IMR-90 (cell line): ENCODE measurements around the gene MAML1. TPM values are rescaled to one million over a fixed set of nuclear protein-coding genes. Genes with fewer than 3 reads are reported as not detected.

ENCODE experiments used
- ATAC-seq: fragments of 200-7000 bp; cut with Tn5 transposase; 2 replicates; pipeline ENCODE4 v1.9.1; 2020; ENCODE audit warnings: low read depth, mild to moderate bottlenecking, moderate library complexity
- Bru-seq: library from RNA; stranded (reverse); fragments of 400-500 nt; gene quantifications from one replicate; lab custom pipeline; 2021; lab: Mats Ljungman, UMichigan
- BruChase-seq, 2 experiments: library from RNA; stranded (reverse); fragments of 400-500 nt; gene quantifications; one replicate each; lab custom pipeline; 2021; lab: Mats Ljungman, UMichigan
- BruUV-seq: library from RNA; stranded (reverse); fragments of 400-500 nt; replicated peaks from 2 replicates; lab custom pipeline; 2021; lab: Mats Ljungman, UMichigan
- CTCF ChIA-PET: fragments of 300-600 bp; formaldehyde crosslinking; extraction: SDS; loops from one replicate; lab custom pipeline; 2021; ENCODE audit warnings: antibody characterized with exemption; lab: Yijun Ruan, JAX
- POLR2A ChIA-PET: fragments of 300-600 bp; sonication (Branson Sonifier 250); formaldehyde crosslinking; loops from one replicate; lab custom pipeline; 2022; ENCODE audit warnings: antibody characterized with exemption; ENCODE audit not compliant: unreplicated experiment; lab: Charles Lee
- DNase-seq: peaks from one replicate; pipeline ENCODE4 v3.0.0; 2013
- H2AFZ ChIP-seq: replicated peaks from 2 replicates; pipeline ENCODE3; 2013; ENCODE audit warnings: low read length, mild to moderate bottlenecking; ENCODE audit not compliant: poor library complexity
- H2AK5ac ChIP-seq: 2 replicates; pipeline ENCODE4 v1.6.1; 2013; ENCODE audit warnings: low read depth, low read length, inconsistent platforms
- H2AK9ac ChIP-seq: replicated peaks from 2 replicates; pipeline ENCODE3; 2013; ENCODE audit warnings: mild to moderate bottlenecking, low read depth, low read length, moderate library complexity; ENCODE audit not compliant: poor library complexity
- H2BK120ac ChIP-seq: 2 replicates; pipeline ENCODE4 v1.6.1; 2013; ENCODE audit warnings: low read depth, low read length, inconsistent platforms
- H2BK15ac ChIP-seq: 3 replicates; pipeline ENCODE4 v1.6.1; 2013; ENCODE audit warnings: low read depth, low read length, inconsistent platforms
- H2BK20ac ChIP-seq: 2 replicates; pipeline ENCODE4 v1.6.1; 2013; ENCODE audit warnings: low read depth, mild to moderate bottlenecking, inconsistent platforms, low read length, moderate library complexity
- H2BK5ac ChIP-seq: 2 replicates; pipeline ENCODE4 v1.6.1; 2013; ENCODE audit warnings: mild to moderate bottlenecking, low read depth, low read length, inconsistent platforms; ENCODE audit not compliant: poor library complexity, severe bottlenecking
- H3K14ac ChIP-seq: replicated peaks from 2 replicates; pipeline ENCODE4 v1.6.1; 2013; ENCODE audit warnings: low read depth, low read length, inconsistent platforms
- H3K18ac ChIP-seq: 2 replicates; pipeline ENCODE4 v1.6.1; 2013; ENCODE audit warnings: low read depth, low read length, control low read depth
- H3K23ac ChIP-seq: 2 replicates; pipeline ENCODE4 v1.6.1; 2013; ENCODE audit warnings: low read depth, low read length, inconsistent platforms
- H3K27ac ChIP-seq: 2 replicates; pipeline ENCODE4 v1.5.1; 2013; ENCODE audit warnings: mild to moderate bottlenecking, control low read depth, low read length; ENCODE audit not compliant: insufficient read depth
- H3K27me3 ChIP-seq: 2 replicates; pipeline ENCODE4 v1.6.1; 2013; ENCODE audit warnings: low read length; ENCODE audit not compliant: control insufficient read depth, insufficient read depth
- H3K36me3 ChIP-seq: 2 replicates; pipeline ENCODE4 v1.6.1; 2013; ENCODE audit warnings: low read length, mixed read lengths; ENCODE audit not compliant: control insufficient read depth, insufficient read depth
- H3K4ac ChIP-seq: 2 replicates; pipeline ENCODE4 v1.6.1; 2013; ENCODE audit warnings: low read depth, low read length, inconsistent platforms
- H3K4me1 ChIP-seq: 2 replicates; pipeline ENCODE4 v1.6.1; 2013; ENCODE audit warnings: low read length, mixed read lengths; ENCODE audit not compliant: control insufficient read depth, insufficient read depth
- H3K4me2 ChIP-seq: 2 replicates; pipeline ENCODE4 v1.6.1; 2013; ENCODE audit warnings: low read depth, mild to moderate bottlenecking, control low read depth, low read length, moderate library complexity
- H3K4me3 ChIP-seq: 2 replicates; pipeline ENCODE4 v1.5.1; 2013; ENCODE audit warnings: low read depth, mild to moderate bottlenecking, control low read depth, low read length, moderate library complexity; ENCODE audit not compliant: insufficient read depth
- H3K56ac ChIP-seq: 2 replicates; pipeline ENCODE4 v1.6.1; 2013; ENCODE audit warnings: low read length, inconsistent platforms; ENCODE audit not compliant: insufficient read depth; ENCODE audit errors: extremely low read depth
- H3K79me1 ChIP-seq, 2 experiments: 2 replicates each; pipeline ENCODE4 v1.6.1; 2013; ENCODE audit warnings: low read length in 2 of 2, inconsistent platforms in 1 of 2, low read depth in 1 of 2
- H3K9ac ChIP-seq: 2 replicates; pipeline ENCODE4 v1.6.1; 2013; ENCODE audit warnings: low read depth, low read length, control low read depth
- H3K9me1 ChIP-seq: 2 replicates; pipeline ENCODE4 v1.6.1; 2013; ENCODE audit warnings: low read length, inconsistent platforms; ENCODE audit not compliant: insufficient read depth
- H3K9me3 ChIP-seq: 2 replicates; pipeline ENCODE4 v1.6.1; 2013; ENCODE audit warnings: low read length; ENCODE audit not compliant: control insufficient read depth, insufficient read depth
- H4K20me1 ChIP-seq: 2 replicates; pipeline ENCODE4 v1.6.1; 2013; ENCODE audit warnings: low read length, inconsistent platforms; ENCODE audit not compliant: insufficient read depth
- H4K5ac ChIP-seq: 2 replicates; pipeline ENCODE4 v1.6.1; 2013; ENCODE audit warnings: mild to moderate bottlenecking, low read depth, low read length, control low read depth
- H4K8ac ChIP-seq, 2 experiments: 2 replicates each; pipeline ENCODE4 v1.6.1; 2013; ENCODE audit warnings: low read depth in 2 of 2, low read length in 2 of 2, control low read depth in 1 of 2, inconsistent platforms in 1 of 2
- H4K91ac ChIP-seq: 2 replicates; pipeline ENCODE4 v1.6.1; 2013; ENCODE audit warnings: low read depth, low read length, inconsistent platforms; ENCODE audit not compliant: insufficient read depth
- BHLHE40 ChIP-seq: fragments of 150-350 bp; IDR thresholded peaks from 2 replicates; pipeline ENCODE4 v1.6.1; 2016; ENCODE audit warnings: mild to moderate bottlenecking, low read depth, low read length
- FOS ChIP-seq: fragments of 150-350 bp; IDR thresholded peaks from 2 replicates; pipeline ENCODE4 v1.6.1; 2016; ENCODE audit warnings: low read depth, low read length
- MAFK ChIP-seq: IDR thresholded peaks from 2 replicates; pipeline ENCODE4 v1.6.1; 2012; ENCODE audit warnings: low read depth, low read length, improper control_type of control experiment
- NFE2L2 ChIP-seq: fragments of 150-350 bp; IDR thresholded peaks from 2 replicates; pipeline ENCODE4 v1.6.1; 2016; ENCODE audit warnings: low read depth, mild to moderate bottlenecking, low read length
- POLR2A ChIP-seq: IDR thresholded peaks from 2 replicates; pipeline ENCODE4 v1.6.1; 2012; ENCODE audit warnings: mild to moderate bottlenecking, low read depth, low read length
- RAD21 ChIP-seq: IDR thresholded peaks from 2 replicates; pipeline ENCODE4 v1.6.1; 2012; ENCODE audit warnings: low read length, improper control_type of control experiment
- RCOR1 ChIP-seq: IDR thresholded peaks from 2 replicates; pipeline ENCODE4 v1.6.1; 2012; ENCODE audit warnings: mild to moderate bottlenecking, low read length, improper control_type of control experiment; ENCODE audit not compliant: insufficient replicate concordance
- RFX5 ChIP-seq: IDR thresholded peaks from 2 replicates; pipeline ENCODE4 v1.8.0; 2012; ENCODE audit warnings: low read depth, mild to moderate bottlenecking, low read length, moderate library complexity
- WGBS, 2 experiments: methylation state at CpG; one replicate each; pipeline versions ENCODE4 v1.1.5 to v1.1.7; 2013; ENCODE audit warnings: missing lambda C conversion rate in 2 of 2; ENCODE audit not compliant: insufficient read length in 1 of 2; ENCODE audit errors: extremely low coverage in 2 of 2; 5-methylcytosine and 5-hydroxymethylcytosine counted together
- dilution Hi-C: fragments of 300-500 bp; cut with HindIII; formaldehyde crosslinking; loops from one replicate; pipeline ENCODE4 v1.14.3; 2018; ENCODE audit warnings: low sequenced_read_pairs; ENCODE audit not compliant: unreplicated experiment
- in situ Hi-C: fragments of 300-500 bp; cut with MboI; formaldehyde crosslinking; loops from 3 replicates; pipeline ENCODE4 v1.14.3; 2019; ENCODE audit warnings: low sequenced_read_pairs, inconsistent platforms, mixed read lengths
- intact Hi-C: fragments of 100-400 bp; cut with micrococcal nuclease; formaldehyde crosslinking; loops from 2 replicates; pipeline ENCODE4 v1.10.0; 2022
- long read RNA-seq: library from polyadenylated mRNA; unstranded; transcript quantifications from one replicate; pipeline ENCODE4 v2.0.0, GENCODE V29; 2021; ENCODE audit not compliant: unreplicated experiment
- polyA plus RNA-seq, 3 experiments: library from polyadenylated mRNA; depleted of rRNA; stranded (reverse); fragments of >200 nt; gene quantifications; 2 replicates each; pipeline ENCODE4 v1.2.3, GENCODE V29; 2012; ENCODE audit warnings: low replicate concordance in 1 of 3
- total RNA-seq: library from RNA; depleted of rRNA; stranded (reverse); fragments of >200 nt; gene quantifications from 2 replicates; pipeline ENCODE4 v1.2.3, GENCODE V29; 2012; rRNA removed
- TF ChIP-seq, protein P1 (sequence below): fragments of 150-350 bp; IDR thresholded peaks from 2 replicates; pipeline ENCODE4 v1.6.1; 2017; ENCODE audit warnings: mild to moderate bottlenecking, antibody characterized with exemption, low read length, low read depth
- TF ChIP-seq, protein P2 (sequence below): conservative IDR thresholded peaks from 2 replicates; pipeline ENCODE4 v1.5.1; 2012; ENCODE audit warnings: mild to moderate bottlenecking, low read depth, low read length, improper control_type of control experiment

MAML1 gene, protein sequence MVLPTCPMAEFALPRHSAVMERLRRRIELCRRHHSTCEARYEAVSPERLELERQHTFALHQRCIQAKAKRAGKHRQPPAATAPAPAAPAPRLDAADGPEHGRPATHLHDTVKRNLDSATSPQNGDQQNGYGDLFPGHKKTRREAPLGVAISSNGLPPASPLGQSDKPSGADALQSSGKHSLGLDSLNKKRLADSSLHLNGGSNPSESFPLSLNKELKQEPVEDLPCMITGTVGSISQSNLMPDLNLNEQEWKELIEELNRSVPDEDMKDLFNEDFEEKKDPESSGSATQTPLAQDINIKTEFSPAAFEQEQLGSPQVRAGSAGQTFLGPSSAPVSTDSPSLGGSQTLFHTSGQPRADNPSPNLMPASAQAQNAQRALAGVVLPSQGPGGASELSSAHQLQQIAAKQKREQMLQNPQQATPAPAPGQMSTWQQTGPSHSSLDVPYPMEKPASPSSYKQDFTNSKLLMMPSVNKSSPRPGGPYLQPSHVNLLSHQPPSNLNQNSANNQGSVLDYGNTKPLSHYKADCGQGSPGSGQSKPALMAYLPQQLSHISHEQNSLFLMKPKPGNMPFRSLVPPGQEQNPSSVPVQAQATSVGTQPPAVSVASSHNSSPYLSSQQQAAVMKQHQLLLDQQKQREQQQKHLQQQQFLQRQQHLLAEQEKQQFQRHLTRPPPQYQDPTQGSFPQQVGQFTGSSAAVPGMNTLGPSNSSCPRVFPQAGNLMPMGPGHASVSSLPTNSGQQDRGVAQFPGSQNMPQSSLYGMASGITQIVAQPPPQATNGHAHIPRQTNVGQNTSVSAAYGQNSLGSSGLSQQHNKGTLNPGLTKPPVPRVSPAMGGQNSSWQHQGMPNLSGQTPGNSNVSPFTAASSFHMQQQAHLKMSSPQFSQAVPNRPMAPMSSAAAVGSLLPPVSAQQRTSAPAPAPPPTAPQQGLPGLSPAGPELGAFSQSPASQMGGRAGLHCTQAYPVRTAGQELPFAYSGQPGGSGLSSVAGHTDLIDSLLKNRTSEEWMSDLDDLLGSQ
- 4.7 TPM in 2 replicates for total RNA-seq
- polyA plus RNA-seq (2012; rRNA removed), result 10.2 and 20.4 TPM in 2 replicates
- 4.5 and 7.3 TPM in 2 replicates for polyA plus RNA-seq (2012; cell fraction: cytosol; rRNA removed)
- polyA plus RNA-seq (2012; cell fraction: nucleus; rRNA removed; ENCODE audit: low replicate concordance), result 13.3 and 15.0 TPM in 2 replicates
- percentile 81 among the genes with signal in this experiment for Bru-seq, nascent RNA
- BruChase-seq, experiment 1, labeled RNA remaining after a 6-hour chase, result percentile 86 among the genes with signal in this experiment
- percentile 83 among the genes with signal in this experiment for BruChase-seq, experiment 2, labeled RNA remaining after a 2-hour chase
- long read RNA-seq, partial matches to known transcripts, result 2 of 19 reads
- long read RNA-seq, other reads (novel, unspliced or antisense), result 17 of 19 reads

DNA sequence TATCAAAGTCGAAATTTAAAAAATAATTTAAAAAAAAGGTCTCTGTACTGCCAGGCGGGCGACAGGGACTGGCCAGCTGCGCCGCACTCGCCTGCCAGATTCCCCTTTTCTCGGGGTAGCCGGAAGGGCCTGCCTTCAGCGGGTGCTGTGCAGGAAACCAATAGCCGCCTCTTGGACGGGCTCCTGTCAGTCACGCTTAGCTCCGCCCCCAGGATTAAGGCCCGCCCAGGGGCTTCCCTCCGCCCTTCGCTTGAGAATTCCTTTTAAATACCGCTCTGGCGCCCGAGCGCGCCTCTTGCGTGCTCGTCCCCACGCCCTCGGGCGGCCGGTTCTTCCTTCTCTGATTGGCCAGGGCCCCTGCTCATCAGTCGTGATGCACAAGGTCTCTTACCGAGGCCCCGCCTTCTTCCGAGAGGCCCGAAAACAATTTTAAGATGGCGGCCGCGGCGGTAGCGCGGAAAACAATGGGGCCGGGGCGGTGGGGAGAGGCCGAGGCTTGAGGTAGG, at the start of gene MAML1:
Gene MAML1, plus strand, starts transcription at position 411 of the 506 bp plus-strand sequence. CDS start 291 bp downstream, outside the sequence.
- DNase-seq, result peak; percentile 100
- in situ Hi-C loops, result no loop called here
- POLR2A ChIA-PET, result no interaction called here
- Histone ChIP-seq H3K9me3 (no peaks in the 10 kb centered on the region), H3K9ac (peak within 1 kb of the TSS; percentile 79), H3K56ac (peak within 1 kb of the TSS; percentile 79), H4K91ac (peak within 1 kb of the TSS; percentile 26), H3K18ac (no peak within 1 kb of the TSS; the same call in 1 of the 2 replicates), H3K4me2 (peak within 1 kb of the TSS; percentile 91), H4K5ac (no peak within 1 kb of the TSS), H4K8ac (peak within 1 kb of the TSS; percentile 16 to 46; a peak in 3 of 4 replicates), H3K4ac (peak within 1 kb of the TSS; percentile 75), H2AFZ (peak within 1 kb of the TSS; percentile 87), H3K23ac (peak within 1 kb of the TSS; percentile 98), H2BK15ac (no peak within 1 kb of the TSS), H2BK120ac (no peak within 1 kb of the TSS), H3K27me3 (no peaks in the 10 kb centered on the region), H3K9me1 (peaks cover under 1% of the 10 kb centered on the region; the same call in 1 of the 2 replicates), H2AK9ac (peak within 1 kb of the TSS; percentile 83), H2AK5ac (peak within 1 kb of the TSS; percentile 49), H2BK5ac (peak within 1 kb of the TSS; percentile 63), H3K79me1 (peaks cover 1 to 29% of the 10 kb centered on the region in 2 experiments; a peak in 3 of 4 replicates), H4K20me1 (peaks cover 41% of the 10 kb centered on the region), H2BK20ac (no peak within 1 kb of the TSS), H3K27ac (peak within 1 kb of the TSS; percentile 86), H3K4me3 (peak within 1 kb of the TSS; percentile 93), H3K36me3 (peaks cover 15% of the 10 kb centered on the region), H3K4me1 (peaks cover 11% of the 10 kb centered on the region), H3K14ac (peak within 1 kb of the TSS; percentile 93)
- CTCF ChIA-PET, result interaction anchor here (0.9 to 1.6 kb wide), 2 partner anchors 31 to 87 kb away, joined by 3 to 6 read pairs; no protein-coding TSS in a partner anchor
- dilution Hi-C loops, result no loop called here
- BruUV-seq, result no TSS peak
- ATAC-seq, result peak; percentile 94
- intact Hi-C loops, result loop anchor here (1.0 to 5.0 kb wide), 4 partner anchors 30 to 87 kb away; partner anchors contain the start of gene CANX
- 2% methylated on average over 29 of the region's 41 CpGs; no CpG with 5 or more reads in 1 of the 2 experiments for WGBS, 2 experiments
- TF ChIP-seq, protein P1, sequence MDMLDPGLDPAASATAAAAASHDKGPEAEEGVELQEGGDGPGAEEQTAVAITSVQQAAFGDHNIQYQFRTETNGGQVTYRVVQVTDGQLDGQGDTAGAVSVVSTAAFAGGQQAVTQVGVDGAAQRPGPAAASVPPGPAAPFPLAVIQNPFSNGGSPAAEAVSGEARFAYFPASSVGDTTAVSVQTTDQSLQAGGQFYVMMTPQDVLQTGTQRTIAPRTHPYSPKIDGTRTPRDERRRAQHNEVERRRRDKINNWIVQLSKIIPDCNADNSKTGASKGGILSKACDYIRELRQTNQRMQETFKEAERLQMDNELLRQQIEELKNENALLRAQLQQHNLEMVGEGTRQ, result no peak
- TF ChIP-seq RFX5 (no peak), NFE2L2 (no peak), POLR2A (peak; percentile 84), RCOR1 (no peak), BHLHE40 (peak; percentile 46; the same call in 1 of the 2 replicates), MAFK (no peak), FOS (peak; percentile 49; the same call in 1 of the 2 replicates), RAD21 (no peak)
- TF ChIP-seq, protein P2, sequence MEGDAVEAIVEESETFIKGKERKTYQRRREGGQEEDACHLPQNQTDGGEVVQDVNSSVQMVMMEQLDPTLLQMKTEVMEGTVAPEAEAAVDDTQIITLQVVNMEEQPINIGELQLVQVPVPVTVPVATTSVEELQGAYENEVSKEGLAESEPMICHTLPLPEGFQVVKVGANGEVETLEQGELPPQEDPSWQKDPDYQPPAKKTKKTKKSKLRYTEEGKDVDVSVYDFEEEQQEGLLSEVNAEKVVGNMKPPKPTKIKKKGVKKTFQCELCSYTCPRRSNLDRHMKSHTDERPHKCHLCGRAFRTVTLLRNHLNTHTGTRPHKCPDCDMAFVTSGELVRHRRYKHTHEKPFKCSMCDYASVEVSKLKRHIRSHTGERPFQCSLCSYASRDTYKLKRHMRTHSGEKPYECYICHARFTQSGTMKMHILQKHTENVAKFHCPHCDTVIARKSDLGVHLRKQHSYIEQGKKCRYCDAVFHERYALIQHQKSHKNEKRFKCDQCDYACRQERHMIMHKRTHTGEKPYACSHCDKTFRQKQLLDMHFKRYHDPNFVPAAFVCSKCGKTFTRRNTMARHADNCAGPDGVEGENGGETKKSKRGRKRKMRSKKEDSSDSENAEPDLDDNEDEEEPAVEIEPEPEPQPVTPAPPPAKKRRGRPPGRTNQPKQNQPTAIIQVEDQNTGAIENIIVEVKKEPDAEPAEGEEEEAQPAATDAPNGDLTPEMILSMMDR, result no peak
